Stimulated activated CD4-positive, alpha-beta T cell treated with anti-CD3 and anti-CD28 coated beads, Interleukin-1b, Interleukin-23, amount 100 ng/mL, for 1 hour (primary cell): ENCODE results near the gene TEFM.
"Not testable (repeated sequence)": the region's sequence is repeated elsewhere in the genome, so short reads cannot be mapped to it uniquely, and the experiment has no call there.

Experiments
- DNase-seq, 2 donors: peaks; one replicate each; pipeline ENCODE4 v3.0.0-alpha.2; 2020; ENCODE audit warnings: low read depth in 2 of 2

Gene TEFM

DNA sequence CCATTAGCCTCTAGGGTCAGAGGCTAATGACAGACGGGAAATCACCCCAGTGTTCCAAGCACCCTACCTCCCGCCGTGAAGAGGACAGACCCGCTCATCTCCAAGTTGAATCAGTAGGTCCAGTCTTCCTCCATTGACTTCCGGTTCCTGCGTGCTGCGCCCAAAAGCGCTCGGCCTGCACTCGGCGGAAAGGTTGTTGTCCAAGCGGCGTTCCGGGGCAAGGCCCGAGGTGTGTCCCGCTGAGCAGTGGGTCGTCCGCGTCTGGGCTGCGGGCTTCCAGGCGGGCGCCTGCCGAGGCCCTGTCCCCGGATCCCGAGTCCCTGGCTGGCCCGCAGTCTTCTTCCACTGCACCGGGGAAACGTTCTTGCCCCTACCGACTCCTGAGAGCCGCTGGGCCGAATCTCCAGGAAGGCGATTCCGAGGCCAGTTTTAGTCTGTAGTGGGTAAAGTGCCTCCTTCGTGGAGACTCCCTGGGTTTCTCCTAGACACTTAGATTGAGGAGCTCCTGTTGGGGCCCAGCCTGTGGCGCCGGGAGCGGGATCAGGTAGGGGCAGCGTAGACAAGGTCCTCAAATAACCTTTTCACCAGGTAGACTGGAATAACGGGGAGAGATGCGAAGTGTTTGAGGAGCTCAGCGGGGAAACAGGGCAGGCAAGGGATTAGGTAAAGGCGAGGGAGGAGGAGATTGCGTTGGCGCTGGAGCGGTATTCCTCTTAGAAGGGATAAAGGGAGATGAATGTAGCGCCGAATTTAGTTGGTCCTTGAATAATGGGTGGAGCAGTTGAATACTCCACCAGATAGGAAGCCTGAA lies at the start of gene TEFM:
Gene TEFM, minus strand, starts transcription at position 138 of the 811 bp plus-strand sequence. Its CDS starts 40 bp downstream, at position 98.
- DNase-seq: peak; percentile 63 to 77

DNA sequence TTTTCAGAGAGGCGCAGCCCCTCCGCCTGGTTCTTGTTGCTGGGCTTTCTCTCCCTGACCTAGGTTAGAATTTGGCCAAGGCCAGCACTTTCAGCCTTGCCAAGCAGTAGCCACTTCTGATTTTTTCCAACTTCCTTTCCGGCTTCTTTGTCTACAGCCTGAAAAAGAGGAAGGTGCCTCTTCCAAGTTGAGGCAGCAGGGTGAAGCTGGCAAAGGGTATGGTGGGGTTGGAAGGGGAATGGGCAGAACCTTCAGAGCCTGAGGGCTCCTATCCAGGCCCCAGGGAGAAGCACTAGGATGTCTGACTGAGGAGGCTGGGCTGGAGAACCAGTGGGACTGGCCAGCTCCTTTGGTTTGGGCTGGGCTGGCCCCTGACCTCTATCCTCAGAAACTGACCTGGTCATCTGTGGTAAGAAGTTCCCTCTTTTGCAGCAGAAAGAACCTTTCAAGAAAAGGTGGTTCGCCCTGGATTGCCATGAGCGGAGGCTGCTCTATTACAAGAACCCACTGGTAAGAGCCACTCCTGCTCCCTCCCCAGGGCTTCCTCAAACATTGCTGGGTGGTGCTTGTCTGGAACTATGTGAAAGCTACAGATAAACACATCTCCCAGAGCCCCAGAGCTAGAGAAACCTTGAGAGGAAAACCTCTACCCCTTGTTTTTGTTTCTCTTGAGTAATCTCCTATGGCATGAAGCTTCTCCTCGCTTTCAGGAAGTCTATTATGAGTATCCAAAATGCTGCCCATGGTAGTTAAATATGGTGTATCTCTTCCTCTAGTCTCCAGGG lies 48.2 kb upstream of the TEFM start:
- no peak for DNase-seq

DNA sequence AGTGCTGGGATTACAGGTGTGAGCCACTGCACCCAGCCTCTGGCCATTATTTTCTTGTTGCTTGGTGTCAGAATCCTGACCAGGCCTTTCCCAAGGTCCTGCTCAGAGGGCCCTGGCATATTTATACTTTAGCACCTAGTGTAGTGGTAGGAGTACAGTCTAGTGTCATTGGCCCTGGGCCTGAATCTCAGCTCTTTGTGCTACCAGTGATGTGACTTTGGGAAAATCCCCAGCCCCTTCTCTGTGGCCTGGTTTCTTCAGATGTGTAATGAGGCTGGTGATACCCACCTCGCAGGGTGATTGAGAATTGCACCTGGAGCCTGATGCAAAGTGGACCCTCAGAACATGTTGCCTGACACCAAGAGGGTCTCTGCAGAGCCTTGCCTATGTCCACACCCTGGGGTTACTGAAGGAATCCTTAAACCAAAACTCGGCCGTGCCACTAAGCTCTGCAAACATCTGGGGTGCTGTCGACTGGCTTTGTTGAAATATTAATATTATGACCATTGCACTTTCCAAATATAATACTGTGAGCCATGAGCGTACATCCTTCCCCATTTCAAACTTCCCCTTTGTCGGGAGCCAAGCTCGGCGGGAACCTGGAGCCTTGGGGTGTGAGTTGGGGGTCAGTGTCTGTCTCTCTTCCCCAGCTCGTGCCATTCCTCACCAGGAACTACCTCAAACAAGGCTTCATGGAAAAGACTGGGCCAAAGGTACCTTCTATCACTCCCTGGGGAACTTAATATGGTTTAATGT lies 46.8 kb upstream of the TEFM start:
- no peak for DNase-seq

GRCh38 chr17:30950669-30951399 lies 44.8 kb upstream of the TEFM start:
- DNase-seq: no peak

DNA sequence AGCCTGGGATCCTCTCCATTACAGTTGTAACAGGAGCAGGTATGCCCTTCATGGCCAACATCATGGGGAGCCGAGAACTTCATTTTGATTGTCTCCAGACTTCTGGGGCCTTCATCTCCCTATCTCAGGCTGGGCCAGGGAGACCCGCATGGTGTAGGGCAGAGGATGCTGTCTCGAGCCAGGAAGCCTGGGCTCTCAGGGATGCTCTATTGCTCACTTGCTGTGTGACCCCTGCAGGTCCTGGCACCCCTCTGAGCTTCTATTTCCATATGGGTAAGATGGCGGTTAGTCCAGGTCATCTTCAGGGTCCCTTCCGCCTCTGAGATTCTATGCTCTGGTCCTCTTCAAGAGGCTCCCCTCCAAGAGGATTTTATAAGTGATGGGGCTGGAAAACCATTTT lies 44.2 kb upstream of the TEFM start:
- DNase-seq: no peak

DNA sequence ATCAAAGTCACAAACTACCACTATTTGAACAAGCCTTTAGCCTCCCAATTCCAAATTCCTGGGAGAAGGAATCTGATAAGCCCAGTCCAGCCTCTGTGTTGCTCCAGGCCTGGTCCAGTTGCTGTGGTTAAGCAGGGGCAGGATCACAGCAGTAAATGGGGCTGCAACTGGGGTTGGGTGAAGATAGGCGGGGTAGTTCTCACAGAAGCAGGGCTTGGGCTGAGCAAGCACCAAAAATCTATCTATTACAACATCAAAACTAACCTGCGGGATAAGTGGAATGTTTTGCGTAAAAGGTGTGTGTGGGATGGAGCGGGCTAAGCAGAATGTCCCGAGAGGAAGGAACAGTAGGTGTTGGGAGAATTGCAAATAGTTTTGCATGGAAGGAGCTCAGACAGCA lies 41.8 kb upstream of the TEFM start:
- no peak for DNase-seq

DNA sequence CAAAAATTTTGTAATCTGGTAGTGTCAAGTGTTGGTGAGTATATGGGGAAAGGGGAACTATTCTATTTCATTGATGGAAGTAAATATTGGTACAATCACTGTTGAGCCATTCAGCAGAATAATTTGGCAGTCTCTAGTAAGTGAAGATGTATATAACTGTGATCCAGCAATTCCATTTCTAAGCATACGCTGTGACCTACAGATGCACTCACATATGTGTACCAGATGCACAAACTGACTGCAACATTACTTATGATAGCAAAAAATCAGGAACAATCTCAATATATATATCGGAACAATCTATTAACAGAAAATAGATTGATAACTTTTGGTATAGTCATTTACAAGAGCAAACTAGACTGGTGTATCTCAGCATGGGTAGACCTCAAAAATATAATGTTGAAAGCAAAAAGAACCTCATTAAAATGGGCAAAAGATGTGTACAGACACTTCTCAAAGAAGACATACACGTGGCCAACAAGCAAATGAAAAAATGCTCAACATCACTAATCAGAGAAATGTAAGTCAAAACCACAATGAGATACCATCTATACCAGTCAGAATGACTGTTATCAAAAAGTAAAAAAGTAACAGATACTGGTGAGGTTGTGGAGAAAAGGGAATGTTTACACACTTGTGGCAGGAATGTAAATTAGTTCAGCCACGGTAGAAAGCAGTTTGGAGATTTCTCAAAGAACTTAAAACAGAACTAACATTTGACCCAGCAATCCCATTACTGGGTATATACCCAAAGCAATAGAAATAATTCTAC lies 36.5 kb upstream of the TEFM start:
- DNase-seq: no peak

- DNase-seq: no peak
Measured at GRCh38 chr17:30939051-30939689, 33.1 kb upstream of the TEFM start.

DNA sequence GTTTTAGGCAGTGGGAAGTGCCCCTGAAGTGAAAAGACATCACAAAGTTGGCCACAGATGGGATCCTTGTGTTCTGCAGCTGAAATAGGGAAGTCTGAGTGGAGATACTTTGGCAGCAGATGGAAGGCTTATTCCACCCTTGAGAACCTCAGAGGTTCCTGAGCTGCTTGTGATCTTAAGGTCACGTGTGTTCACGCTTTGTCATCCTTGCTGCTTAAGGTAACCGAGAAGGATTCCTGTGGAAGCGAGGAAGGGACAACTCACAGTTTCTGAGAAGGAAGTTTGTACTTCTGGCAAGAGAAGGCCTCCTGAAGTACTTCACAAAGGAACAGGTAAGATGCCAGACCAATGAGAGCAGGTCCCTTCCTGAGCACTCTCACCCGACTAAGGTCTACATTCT lies 27.9 kb upstream of the TEFM start:
- no peak for DNase-seq

GRCh38 chr17:30931582-30931981 lies 25.5 kb upstream of the TEFM start:
- DNase-seq: not testable (repeated sequence)

GRCh38 chr17:30930495-30930894 lies 24.5 kb upstream of the TEFM start:
- no peak for DNase-seq

- not testable (repeated sequence) for DNase-seq
Measured at GRCh38 chr17:30929861-30930260, 23.8 kb upstream of the TEFM start.

GRCh38 chr17:30929081-30929633 lies 23.1 kb upstream of the TEFM start:
- DNase-seq: no peak

DNA sequence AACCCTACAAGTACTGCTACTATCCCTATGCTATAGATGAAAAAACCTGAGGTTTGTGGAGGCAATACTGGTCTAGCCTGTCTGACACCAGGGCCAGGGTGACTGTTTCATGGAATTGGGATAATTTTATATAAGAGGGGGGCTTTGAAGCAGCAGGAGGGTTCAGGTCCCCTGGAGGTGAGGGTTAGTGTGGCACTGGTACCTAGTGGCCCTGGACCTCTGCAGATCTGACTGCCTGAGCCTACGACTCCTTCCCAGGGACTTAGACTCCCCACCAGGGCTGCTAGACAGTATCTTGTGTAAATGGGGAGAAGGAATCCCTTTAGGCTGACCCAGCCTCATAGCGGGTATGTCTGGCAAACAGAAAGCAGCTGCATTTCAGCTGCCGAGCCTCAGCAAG lies 22.5 kb upstream of the TEFM start:
- DNase-seq: no peak

DNA sequence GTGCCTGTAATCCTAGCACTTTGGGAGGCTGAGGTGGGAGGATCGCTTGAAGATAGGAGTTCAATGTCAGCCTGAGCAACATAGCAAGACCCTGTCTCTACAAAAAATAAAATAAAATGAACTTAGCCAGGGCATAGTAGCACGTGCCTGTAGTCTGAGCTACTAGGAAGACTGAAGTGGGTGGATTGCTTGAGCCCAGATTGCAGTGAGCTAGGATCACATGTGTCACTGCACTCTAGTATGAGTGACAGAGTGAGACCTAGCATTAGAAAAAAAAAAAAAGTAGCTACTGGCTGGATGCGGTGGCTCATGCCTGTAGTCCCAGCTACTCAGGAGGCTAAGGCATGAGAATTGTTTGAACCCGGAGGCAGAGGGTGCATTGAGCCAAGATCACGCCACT lies 21.7 kb upstream of the TEFM start:
- no peak for DNase-seq

DNA sequence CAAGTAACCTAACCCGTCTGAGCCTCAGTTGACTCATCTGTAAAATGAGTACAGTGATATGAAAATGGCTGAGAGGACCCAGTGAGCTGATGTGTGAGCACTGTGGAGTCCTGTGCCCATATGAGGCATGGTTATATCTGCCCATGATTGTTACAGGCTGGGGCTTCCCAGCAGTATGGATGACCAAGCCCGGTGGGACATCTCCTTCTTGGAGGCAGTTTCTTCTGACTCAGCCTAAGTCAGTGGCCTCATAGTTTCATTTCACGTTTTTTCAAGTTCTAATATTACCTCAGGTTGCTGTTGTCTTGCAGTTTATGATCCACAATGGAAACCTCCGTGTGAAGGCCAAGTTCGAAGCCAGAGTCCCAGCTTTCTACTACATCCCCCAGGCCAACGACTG lies 20.5 kb upstream of the TEFM start:
- DNase-seq: no peak

DNA sequence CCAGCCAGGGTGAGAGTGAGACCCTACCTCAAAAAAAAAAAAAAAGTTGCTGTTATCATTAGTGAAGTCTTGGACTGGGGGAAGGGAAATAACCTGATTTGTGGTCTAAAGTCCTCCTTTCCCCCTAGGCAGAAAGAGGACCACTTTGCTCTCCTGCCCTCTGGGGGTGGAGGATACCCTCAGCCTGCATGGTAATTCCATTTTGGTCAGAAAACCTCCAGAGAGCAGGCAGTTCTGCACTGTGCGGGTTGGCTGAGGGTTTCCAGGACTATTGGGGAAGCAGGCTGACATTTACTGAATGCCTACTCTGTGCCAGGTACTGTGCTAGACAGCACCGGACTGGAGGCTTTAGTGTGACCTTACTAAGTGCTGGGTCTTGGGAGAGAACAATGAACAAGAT lies 18.3 kb upstream of the TEFM start:
- no peak for DNase-seq

- DNase-seq: no peak
Measured at GRCh38 chr17:30922235-30923030, 16.4 kb upstream of the TEFM start.

DNA sequence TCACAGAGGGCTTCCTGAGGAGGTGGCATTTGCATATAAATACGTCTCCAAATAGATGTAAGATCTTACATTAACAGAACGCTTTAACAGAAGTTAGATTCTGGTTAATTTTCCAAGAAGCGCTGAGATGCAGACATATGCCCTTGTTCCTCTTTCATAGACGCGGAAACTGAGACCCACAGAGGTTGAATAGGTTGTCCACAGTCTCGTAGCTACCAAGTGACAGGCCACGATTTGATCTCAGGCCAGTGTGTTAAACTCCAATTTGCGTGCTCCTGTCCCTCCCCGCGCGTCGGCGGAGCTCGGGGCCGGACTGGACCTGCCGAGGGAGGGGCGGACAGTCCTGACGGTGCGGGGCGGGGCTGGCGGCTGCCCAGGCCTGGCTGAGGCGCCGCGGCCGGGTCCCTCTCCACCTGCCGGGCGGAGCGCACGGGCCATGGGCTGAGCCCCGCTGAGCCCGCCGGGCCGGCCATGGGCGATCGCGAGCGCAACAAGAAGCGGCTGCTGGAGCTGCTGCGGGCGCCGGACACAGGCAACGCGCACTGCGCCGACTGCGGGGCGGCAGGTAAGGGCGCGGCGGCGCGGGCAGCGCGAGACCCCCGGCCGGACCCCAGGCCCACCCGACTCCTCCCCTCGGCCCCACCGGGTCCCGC lies 15.6 kb upstream of the TEFM start, which contains the start of gene ADAP2:
Gene ADAP2, plus strand, starts transcription at position 402 of the 653 bp plus-strand sequence. Its CDS starts 70 bp downstream, at position 472.
- DNase-seq: no peak
